A673 (cell line): ENCODE results near the gene SOX6.

Experiments
- EZH2 ChIP-seq: fragments of 200-600 bp; sonication (generic); IDR thresholded peaks from 2 replicates; pipeline ENCODE4 v1.6.1; 2017; ENCODE audit warnings: borderline replicate concordance, low read depth, mild to moderate bottlenecking, mixed read lengths, antibody characterized with exemption, low read length; ENCODE audit not compliant: poor library complexity, severe bottlenecking
- TF ChIP-seq, protein P1 (sequence below): fragments of 300-800, 200-600 bp; sonication (generic); conservative IDR thresholded peaks from 2 replicates; pipeline ENCODE4 v1.5.1; 2017; ENCODE audit warnings: low read depth, mild to moderate bottlenecking, antibody characterized with exemption, low read length, moderate library complexity, mixed read lengths

DNA sequence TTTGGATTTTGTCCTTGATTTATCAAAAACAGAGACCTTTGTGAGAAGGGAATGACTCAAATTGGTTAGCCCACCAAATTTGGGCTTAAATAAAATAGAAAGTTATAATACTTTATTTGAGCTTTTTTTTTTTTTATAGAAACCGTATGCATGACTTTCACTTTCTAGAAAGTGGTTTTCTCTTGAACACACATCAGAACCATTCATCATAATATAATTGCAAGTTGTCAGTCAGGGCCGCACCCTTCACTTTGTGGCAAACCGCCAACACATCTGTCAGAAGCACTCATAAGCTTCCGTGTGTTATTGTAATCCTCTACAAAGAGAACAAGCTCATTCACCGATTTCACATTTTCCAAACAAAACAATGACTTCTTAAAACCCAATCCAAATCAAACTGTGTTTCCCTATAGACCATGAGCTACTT, 76.1 kb downstream of the SOX6 start:
- TF ChIP-seq, protein P1, sequence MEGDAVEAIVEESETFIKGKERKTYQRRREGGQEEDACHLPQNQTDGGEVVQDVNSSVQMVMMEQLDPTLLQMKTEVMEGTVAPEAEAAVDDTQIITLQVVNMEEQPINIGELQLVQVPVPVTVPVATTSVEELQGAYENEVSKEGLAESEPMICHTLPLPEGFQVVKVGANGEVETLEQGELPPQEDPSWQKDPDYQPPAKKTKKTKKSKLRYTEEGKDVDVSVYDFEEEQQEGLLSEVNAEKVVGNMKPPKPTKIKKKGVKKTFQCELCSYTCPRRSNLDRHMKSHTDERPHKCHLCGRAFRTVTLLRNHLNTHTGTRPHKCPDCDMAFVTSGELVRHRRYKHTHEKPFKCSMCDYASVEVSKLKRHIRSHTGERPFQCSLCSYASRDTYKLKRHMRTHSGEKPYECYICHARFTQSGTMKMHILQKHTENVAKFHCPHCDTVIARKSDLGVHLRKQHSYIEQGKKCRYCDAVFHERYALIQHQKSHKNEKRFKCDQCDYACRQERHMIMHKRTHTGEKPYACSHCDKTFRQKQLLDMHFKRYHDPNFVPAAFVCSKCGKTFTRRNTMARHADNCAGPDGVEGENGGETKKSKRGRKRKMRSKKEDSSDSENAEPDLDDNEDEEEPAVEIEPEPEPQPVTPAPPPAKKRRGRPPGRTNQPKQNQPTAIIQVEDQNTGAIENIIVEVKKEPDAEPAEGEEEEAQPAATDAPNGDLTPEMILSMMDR = no peak
- no peak for TF ChIP-seq EZH2
